HS-5 (cell line): Measurements from ENCODE around the gene ABHD16B.

Source experiments
- DNase-seq: peaks from one replicate; pipeline ENCODE4 v3.0.0-alpha.2; 2012; ENCODE audit warnings: low read depth

ABHD16B gene

DNA sequence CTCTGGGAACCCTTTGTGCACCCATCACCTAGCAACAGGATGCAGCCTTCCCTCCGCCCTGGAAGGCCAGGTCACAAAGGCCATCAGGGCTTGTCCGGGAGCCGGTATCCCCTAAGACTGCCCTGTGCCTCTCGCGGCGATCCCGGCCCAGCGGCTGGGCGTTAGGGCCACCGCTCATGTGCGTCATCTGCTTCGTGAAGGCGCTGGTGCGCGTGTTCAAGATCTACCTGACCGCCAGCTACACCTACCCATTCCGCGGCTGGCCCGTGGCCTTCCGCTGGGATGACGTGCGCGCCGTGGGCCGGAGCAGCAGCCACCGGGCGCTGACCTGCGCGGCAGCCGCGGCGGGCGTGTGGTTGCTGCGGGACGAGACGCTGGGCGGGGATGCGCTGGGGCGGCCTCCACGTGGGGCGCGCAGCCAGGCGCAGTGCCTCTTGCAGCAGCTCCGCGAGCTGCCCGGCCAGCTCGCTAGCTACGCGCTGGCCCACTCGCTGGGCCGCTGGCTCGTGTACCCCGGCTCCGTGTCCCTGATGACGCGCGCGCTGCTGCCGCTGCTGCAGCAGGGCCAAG, at the start of gene ABHD16B:
Gene ABHD16B, plus strand, starts transcription at position 134 of the 570 bp plus-strand sequence. Its CDS starts 43 bp downstream, at position 177.
- DNase-seq, result no peak

DNA sequence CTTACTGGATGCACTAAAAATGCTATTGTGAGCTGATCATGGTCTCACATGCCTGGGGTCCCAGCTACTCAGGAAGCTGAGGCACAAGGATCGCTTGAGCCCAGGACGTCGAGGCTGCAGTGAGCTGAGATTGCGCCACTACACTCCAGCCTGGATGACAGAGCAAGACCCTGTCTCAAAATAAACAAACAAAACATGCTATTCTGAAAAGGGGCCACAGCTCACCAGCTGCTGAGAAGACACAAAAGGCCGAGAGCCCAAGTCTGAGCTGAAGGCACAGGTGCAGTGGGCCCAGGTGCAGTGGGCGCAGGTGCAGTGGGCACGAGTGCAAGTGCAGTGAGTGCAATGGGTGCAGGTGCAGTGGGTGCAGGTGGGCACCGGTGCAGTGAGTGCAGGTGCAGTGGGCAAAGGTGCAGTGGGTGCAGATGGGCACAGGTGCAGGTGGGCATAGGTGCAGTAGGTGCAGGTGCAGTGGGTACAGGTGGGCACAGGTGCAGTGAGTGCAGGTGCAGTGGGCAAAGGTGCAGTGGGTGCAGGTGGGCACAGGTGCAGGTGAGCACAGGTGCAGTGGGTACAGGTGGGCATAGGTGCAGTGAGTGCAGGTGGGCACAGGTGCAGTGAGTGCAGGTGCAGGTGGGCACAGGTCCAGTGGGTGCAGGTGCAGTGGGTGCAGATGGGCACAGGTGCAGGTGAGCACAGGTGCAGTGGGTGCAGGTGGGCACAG, 46.2 kb upstream of the ABHD16B start:
- DNase-seq, result no peak

DNA sequence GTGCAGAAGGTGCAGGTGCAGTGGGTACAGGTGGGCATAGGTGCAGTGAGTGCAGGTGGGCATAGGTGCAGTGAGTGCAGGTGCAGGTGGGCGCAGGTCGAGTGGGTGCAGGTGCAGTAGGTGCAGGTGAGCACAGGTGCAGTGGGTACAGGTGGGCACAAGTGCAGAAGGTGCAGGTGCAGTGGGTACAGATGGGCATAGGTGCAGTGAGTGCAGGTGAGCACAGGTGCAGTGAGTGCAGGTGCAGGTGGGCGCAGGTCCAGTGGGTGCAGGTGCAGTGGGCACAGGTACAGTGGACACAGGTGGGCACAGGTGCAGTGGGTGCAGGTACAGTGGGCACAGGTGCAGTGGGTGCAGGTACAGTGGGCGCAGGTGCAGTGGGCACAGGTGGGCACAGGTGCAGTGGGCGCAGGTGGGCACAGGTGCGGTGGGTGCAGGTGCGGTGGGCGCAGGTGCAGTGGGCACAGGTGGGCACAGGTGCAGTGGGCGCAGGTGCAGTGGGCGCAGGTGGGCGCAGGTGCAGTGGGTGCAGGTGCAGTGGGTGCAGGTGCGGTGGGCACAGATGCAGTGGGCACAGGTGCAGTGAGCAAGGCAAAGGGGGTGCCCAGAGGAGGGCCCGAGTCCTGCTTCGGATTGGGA, 45.6 kb upstream of the ABHD16B start:
- DNase-seq, result no peak

DNA sequence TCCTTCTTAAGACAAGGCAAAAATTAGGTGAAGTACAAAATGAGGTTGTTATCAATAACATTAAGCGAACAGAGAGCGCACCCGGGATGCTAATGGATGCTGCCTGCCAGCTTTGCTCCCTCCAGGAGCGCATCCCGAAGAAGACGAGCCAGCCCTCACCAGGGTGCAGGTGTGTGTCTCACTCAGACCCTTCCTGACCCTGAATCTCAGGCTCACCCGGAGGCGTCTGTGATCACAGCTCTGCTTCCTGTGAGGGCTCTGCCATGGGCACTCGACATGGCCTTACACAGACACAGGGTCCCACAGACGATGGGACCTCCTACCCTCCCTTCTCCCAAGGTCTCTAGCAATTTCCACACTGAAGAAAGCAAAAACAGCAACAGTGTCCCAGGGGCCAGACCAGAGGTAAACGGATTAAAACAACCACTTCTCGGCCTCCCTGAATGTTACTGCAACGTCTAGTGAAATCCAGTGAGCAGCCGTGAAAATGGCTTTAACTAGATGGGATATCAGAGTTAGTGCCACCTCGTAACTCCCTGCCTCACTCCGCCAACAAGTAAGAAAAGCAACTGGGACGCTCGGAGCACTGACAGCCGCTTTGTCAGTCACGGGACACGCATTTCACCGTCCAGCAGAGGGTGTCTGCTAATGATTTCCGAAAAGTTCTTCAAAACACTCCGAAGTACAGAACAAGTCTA, 41.9 kb upstream of the ABHD16B start:
- DNase-seq, result no peak

DNA sequence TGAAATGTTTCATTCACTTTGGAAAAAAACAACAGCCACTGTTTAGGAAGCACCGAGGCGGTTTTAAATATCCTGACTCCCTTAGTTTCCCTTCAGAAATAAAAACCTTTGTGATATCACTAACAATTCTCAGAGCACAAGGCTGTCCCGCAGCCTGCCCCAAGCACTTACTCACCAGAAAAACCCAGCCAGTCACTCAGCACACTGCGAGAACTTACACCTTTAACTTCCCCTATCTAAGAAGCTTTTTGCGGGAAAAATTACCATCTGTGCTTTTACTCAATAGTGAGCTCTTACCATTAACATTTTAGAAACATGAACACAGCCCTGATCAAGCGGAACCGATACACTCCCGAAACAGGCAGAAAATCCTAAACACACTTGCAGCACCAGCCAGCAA, 39.5 kb upstream of the ABHD16B start:
- no peak for DNase-seq

DNA sequence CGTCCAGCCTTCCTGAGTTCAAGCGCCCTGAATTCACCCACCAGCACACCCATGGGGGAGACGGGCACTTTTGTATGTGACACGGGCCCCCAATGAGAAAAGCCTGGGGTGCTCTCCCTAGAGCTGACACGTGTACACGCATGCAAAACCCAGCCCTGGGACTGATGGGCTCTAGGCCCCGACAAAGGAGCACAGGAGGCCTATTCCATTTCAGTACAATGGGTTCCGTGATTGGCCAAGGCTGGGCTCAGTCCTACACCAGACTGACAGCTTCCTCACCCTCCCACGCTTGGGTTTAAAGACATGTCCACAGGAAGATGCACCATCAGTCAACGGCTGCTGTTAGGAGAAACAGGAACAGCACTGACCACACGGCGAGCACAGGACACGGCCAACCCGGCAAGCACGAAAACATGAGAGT, 39.0 kb upstream of the ABHD16B start:
- no peak for DNase-seq

DNA sequence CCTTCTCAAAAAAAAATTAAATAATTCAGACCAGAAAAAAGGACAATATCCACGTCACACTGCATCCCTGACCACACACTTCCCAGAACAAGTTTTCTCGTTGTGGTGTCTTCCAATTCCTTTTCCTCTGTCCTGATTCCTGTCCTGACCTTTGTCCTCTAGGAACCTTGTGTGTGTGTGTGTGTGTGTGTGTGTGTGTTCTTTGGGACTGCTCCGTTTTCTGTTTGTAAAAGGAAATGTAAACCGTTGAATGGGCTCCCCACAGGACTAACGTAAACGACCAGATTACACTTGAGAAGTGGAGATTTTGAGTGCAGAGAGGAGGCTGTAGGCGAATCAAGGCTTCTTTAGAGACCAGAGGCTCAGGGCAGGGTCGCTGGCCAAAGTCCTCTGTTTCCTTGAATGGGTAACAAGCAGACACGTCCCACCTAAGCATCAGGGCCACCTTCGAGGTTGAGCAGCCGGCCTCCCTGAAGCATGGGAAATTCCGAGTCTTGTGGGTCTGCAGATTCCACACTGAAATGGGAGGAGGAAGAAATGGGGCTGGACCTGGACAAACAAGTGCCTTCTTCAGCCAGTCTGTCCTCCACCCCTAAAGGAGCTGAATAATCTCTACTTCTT, 37.5 kb upstream of the ABHD16B start:
- DNase-seq, result no peak

DNA sequence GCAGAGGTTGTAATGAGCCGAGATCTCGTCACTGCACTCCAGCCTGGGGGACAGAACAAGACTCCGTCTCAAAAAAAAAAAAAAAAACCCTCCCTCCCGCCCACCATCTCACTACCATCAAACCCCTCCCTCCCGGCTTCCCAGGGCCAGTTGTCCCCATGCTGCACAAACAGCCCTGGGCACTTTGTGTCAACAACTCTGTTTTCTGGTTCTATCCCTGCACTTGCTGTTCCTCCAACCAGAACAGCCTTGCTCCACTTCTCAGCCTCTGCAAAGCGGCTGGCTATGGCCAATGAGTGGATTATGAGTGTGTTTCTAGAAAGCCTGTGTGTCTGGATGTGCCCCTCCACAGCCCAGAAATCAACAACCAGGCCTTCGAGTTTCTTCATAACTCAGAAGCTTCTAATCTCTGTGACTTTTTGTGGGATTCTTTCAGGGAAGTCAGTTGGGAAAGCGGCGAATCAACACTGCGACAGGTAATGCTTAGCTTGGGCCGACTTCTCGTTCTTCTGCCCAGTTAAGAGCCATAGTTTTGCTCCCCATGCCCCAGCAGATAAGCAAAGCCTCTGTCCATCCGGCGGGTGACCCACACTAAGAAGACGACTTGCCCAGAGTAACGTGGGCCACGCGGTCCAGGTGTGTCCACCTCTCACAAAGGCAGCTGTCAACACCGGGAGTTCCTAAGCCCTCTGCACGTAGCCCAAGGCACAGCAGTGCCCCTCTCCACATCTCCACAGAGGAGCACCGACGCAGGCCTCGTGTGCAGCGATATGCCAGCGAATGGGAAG, 35.8 kb upstream of the ABHD16B start:
- DNase-seq, result no peak

DNA sequence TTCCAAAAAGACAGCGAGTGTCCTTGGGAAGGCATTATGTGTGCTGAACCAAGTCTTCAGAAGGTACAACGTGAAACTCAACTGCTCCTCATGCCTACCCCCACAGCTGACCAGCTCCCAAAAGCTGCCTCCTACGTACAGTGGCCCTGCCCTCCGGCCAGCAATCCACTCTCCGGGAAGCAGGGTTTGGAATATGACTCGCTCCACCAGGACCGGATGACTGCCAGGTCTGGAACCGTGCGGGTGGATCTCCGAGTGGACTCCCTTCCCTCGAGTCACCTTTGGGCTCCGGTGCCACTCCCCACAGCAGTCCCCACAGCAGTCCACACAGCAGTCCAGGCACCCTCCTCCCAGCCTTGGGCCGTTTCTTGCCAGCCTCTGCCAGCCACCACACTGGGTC, 34.5 kb upstream of the ABHD16B start:
- no peak for DNase-seq

DNA sequence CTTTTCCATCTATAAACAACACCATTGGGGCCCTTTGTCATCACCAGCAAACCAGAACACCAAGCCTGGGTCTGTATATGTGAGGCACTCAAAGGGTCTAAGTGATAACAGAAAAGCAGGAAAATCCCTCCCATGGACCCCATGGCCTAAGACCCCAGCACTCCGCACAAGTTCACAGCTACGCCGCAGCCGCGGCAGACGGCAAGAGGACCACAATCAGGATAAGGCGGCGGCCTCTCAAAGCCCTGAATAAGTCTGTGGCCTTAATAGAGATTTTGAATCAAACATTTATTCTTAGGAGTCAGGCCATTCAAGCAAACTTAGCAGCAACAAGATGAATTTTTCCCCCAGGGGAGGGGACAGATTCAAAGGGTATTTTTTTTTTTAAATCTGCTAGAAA, 33.2 kb upstream of the ABHD16B start:
- no peak for DNase-seq

DNA sequence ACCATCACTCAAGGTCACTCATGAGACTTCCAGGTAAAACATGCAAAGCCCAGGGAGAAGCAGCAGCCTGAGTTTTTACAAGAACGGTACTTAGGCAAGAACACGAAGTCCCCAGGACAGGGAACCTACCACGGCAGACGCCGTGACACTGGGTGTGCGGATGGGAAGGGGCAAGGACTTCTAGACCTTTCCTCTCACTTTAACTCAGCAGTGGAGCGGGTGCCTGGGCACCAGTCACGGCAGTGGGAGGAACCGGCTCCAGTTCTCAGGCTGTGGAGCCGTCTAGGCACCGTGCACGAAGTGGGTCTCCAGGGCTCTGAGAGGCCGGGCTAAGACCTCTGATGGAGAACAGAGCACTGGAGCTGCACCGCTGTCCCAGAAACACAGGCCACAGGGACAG, 32.8 kb upstream of the ABHD16B start:
- no peak for DNase-seq

DNA sequence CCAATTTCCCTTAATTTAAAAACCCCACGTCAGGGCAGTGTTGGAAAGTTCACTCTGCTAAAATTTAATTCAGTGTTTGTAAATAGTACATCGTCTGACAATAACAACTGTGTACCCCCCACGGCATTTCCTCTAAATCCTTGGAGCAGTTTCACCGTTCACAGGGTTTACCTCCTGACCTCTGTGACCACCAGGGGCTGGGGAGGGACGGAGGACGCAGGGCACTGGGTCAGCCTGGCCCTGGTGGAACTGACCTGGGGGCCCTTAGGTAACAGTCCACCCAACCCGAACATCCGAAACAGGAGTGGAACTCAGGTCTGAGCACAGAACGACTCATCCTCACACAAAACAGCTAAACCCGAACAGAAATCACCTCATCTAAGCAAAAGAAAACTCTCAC, 32.3 kb upstream of the ABHD16B start:
- DNase-seq, result no peak

DNA sequence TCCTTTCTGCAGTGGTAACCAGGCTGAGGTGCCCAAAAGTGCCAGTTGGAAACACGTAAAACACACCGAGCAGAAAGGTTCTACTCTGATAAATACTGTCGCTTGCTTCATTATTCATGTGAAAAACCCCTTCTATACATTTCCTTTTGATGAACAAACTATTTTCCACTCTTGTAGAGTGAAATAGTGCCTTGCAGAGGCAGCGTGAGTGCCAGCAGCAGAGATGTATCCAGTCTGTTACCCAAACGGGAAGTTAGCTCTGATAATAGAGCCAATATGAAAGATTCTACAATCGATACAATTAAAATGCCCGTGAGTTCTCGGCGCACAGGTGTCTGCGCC, 31.7 kb upstream of the ABHD16B start:
- DNase-seq, result no peak

DNA sequence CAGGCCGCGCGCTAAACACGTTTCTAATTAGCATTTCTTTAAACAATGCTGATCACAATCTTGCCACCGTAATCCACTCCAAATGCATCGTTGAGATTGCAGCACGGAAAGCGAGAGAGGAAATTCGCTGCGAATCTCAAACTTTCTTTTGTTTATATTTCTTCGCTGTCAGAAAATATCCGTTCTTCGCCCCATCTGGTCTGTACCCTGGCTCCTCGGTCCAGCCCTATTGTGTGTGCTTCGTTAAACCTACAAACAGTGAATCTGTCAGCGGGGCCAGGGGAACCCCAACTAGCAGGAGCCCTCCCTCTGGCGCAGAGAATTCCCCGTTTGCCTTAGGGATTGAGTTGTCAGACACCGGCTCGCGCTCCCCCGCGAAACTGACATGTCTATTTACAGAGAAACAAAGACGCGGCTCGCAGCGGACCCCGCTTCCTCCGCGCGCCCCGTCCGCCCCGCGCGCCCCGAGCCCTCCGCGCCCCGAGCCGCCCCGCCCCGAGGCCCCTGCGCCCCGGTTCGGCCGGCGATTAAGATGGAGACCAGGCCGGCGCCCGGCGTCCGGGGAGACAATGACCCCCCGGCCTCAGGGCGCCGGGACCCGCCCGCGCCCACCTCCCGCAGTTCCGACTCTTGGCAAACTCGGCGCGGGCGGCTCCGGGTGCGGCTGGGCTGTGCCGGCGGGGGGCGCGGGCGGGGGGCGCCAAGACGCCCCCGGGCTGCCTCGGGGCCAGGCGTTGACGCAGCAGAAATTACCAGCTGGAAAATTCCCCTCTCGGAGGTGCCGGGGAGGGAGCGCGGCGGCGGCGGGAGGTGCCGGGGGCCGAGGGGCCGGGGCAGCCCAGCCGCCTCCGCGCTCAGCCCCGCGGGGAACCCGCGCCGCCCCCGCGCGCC, 31.1 kb upstream of the ABHD16B start:
- DNase-seq, result no peak

DNA sequence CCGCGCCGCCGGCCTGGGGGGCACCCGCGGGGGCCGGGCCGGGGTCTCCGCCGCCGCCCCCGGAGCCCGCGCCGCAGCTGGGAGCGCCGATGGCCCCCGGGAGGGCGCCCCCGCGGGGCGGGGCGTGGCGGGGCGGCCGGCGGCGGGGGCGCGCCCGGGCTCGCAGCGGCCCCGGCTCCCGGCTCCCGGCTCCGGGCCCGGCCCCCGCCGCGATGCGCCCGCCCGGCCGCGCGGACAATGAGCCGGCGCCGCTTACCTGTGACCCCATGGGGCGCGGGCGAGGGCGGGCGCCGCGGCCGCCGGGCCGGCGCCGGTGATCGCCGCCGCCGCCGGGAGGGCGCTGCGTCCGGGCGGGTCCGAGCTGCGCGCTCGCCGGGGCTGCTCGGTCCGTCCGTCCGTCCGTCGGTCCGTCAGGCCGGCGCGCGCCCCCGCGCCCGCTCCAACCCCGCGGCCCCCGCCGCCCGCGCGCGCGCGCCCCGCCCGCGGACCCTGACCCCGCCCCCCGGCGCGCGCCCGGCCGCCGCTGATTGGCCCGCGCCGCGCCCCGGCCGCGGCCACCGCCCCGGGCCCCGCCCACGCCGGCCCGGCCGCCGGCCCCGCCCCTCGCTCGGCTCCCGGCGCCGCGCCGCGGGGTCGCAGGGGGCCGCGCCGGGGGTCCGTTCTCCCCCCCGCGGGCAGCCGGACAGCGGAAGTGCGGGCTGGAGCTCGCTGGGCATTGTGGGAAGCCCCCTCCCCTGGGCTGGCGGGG, 30.3 kb upstream of the ABHD16B start, which contains the start of gene ZBTB46:
Gene ZBTB46, minus strand, starts transcription at position 424 of the 748 bp plus-strand sequence. CDS start 40,507 bp downstream, outside the sequence.
- no peak for DNase-seq

DNA sequence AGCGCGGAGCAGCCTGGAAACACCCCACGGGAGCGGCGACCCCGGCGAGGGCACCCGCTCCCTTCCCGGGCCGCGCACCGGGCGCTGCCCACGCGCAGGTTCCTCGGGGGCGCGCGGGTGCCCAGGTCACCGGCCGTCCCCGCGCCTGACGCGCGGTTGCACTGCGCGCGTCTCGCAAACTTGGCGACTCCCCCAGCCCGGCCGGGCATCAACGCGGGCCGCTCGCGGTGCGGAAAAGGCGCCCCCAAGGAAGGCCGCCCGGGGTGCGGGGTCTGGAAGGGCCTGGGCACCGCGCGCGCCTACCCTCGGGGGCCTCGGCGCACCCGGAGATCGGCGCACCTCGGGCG, 29.7 kb upstream of the ABHD16B start:
- no peak for DNase-seq

DNA sequence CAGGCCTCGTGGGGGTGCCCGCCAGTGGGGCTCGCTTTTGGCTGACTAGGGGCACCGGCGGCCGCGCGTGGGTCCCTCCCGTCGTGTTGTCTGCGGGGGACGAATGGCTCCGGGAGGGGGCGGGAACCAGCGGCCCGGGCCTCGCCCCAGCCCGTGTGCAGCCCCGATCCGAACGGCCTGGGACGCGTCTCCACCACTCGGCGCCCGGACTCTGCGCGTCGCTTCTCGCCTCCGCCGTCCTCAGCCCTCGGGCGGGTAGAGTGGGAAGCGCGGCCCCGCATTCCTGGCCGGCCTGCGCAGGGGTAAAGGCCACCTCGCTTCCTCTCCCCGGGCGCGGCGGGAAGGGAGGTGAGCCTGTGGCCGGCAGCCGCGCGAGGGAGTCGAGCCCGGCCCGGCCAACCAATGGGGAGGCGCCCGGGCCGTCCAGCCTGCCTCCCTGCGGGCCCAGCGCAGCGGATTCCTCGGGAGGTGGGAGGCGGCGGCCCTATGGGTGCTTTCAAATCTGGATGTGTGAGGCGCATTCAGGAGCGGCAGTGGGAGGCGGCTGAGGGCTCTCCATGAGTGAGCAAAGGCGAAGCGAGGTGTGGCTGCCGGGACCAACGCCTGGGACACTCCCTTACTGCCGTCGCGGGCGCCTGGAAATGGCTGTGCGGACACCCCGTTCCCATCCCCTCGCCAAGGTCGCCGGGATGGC, 29.2 kb upstream of the ABHD16B start:
- no peak for DNase-seq

DNA sequence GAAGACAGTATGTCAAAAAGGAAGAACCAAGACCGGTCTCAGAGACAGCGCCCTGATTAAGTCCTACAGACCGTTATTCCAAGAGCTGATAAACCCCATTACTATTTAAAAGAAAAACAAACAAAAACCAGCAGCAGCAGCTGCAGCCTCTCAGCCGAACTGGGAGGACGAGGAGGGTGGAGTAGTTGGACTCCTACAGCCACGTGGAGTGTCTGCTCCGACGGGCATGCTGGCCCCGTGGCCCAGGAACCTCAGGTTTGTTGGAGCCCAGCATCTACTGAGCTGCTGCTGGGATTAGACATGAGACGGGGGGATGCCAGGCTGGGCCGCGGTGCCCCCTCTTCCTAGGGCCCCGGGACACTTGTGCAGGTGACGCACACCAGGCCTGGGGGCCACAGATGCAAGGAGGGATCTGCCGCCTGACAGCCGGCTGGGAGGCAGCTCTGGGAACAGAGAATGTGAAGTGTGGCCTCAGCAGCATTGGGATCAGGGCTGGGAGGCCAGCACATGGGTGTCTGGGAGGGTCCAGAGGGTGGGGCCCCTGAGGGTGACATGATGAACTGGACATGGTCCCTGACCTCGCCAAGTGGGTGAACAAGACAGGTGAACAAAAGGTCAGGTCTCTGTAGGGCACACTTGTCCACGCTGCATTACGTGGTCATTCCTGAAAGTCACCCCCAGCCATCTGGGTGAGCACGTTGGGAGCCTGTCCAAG, 27.4 kb upstream of the ABHD16B start:
- DNase-seq, result no peak

DNA sequence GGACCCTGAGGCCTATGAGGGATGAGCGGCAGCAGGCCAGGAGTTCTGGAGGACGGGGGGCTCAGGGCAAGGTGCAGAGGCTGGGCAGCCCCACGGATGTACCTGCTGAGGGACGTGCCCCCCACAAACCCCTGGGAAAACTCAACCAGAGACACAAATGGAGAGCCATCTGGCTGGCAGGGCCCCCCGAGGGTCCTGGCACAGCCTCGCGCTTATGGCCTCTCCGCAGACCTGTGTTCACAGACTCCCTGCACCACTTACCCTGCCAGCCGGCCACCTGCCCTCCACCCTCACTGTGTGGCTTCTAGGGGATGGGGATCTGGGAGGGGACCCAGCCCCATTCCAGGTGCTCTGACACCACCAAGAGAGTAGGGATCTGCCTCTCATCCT, 26.8 kb upstream of the ABHD16B start:
- DNase-seq, result no peak
